Neural progenitor cell (in vitro differentiated cells): ENCODE measurements around the gene ZNF786.

Experiments used
- EZH2 ChIP-seq: fragments of 200-600 bp; sonication (generic); IDR thresholded peaks from 2 replicates; pipeline ENCODE4 v1.6.1; 2017; ENCODE audit warnings: antibody characterized with exemption, mild to moderate bottlenecking, moderate library complexity
- EZH2phosphoT487 ChIP-seq: fragments of 200-600 bp; sonication (generic); IDR thresholded peaks from 2 replicates; pipeline ENCODE4 v1.6.1; 2017; ENCODE audit warnings: antibody characterized with exemption
- TF ChIP-seq, protein P1 (sequence below): fragments of 200-600 bp; sonication (generic); IDR thresholded peaks from 2 replicates; pipeline ENCODE4 v1.5.1; 2017; ENCODE audit warnings: antibody characterized with exemption, mild to moderate bottlenecking

DNA sequence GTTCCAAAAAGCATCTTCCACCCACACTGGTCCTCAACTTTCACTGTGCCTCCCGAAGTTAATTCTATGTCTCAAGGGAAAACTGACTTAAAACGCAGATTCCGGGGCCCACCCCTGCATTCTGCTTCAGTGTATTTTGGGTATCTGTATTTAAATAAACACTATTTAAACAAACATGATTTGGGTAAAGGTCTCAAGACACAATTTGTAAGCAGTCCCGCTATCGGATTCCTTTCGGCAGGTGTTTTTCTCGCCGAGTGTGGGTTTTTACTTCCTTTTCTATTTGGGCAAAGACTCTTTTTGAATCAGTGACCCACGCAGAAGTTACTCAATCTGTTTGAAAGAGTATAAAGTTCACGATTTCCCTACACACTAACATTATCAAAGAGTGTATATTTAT, 63.5 kb downstream of the ZNF786 start:
- TF ChIP-seq, protein P1, sequence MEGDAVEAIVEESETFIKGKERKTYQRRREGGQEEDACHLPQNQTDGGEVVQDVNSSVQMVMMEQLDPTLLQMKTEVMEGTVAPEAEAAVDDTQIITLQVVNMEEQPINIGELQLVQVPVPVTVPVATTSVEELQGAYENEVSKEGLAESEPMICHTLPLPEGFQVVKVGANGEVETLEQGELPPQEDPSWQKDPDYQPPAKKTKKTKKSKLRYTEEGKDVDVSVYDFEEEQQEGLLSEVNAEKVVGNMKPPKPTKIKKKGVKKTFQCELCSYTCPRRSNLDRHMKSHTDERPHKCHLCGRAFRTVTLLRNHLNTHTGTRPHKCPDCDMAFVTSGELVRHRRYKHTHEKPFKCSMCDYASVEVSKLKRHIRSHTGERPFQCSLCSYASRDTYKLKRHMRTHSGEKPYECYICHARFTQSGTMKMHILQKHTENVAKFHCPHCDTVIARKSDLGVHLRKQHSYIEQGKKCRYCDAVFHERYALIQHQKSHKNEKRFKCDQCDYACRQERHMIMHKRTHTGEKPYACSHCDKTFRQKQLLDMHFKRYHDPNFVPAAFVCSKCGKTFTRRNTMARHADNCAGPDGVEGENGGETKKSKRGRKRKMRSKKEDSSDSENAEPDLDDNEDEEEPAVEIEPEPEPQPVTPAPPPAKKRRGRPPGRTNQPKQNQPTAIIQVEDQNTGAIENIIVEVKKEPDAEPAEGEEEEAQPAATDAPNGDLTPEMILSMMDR: no peak
- TF ChIP-seq EZH2phosphoT487 (no peak), EZH2 (no peak)
